ENCODE measurements around the gene CLEC11A. TPM values are rescaled to one million over a fixed set of nuclear protein-coding genes. Genes with fewer than 3 reads are reported as not detected.

The CLEC11A gene
- total RNA-seq = 4.0 and 4.3 TPM in 2 replicates

DNA sequence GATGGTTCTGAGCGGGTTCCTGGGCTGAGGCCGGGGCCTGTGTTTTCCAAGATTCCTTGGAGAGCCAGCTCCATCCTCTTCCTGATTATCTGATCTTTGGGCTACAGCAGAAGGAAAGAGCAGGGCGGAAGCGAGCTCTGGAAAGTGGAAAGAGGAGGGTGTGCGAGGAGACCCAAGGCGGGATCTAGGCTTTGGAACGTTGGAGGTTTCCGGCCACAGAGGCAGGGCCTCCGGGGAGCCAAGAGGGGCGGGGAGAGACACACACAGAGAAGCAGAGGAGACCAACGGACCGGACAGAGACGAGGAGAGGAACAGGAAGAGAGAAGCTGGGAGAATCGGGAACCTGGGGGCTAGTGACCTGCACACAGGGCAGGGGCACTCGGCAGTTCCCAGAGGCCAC is at the start of gene CLEC11A:
Gene CLEC11A (plus strand): TSS at position 296 of the 400 bp plus-strand sequence. CDS start 162 bp downstream, outside the sequence.
- DNase-seq (ENCODE audit: low read depth, low spot score) = no peak

DNA sequence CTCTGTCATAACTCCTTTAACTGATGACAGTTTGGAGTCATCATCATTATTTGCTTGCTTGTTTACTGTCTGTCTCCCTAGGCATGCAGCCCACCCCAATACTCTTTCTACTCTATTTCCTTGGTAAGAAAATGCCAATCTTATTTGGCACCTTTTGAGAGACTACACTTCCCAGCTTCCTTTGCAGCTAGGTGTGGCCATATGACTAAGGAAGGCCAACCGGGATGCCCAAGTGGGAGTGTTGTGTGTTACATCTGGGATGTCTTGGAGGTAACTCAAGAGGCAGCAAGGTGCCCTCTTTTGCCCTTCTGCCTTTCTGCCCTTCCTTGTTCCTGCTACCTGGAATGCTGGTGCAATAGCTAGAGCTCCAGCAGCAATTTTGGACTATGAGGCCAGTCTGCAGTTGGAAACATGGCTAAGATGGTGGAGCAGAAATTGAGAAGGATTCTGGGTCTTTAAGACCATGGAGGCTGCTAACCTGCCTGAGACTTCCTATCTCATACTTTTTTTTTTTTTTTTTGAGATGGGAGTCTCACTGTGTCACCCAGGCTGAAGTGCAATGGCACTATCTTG is 46.5 kb upstream of the CLEC11A start:
- no peak for DNase-seq (ENCODE audit: low read depth, low spot score)

DNA sequence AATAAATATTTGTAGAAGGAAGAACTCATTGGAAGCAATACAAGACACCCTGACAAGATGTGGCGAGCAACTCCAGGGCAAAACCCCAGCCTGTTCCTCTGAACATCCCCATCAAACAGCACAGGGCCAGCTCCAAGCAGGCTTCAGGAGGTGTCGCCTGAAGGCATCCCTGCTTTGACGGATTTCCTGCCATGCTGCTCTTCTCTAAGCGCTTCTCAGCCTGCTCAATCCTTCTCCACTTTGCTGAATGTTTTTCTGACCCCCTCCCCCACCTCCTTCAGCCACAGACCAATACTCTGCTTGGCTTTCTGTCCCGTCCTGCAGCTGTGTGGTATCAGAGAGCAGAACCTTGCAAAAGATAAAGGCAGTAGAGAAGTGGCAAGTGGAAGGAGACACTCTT is 45.5 kb upstream of the CLEC11A start:
- DNase-seq (ENCODE audit: low read depth, low spot score) = no peak

DNA sequence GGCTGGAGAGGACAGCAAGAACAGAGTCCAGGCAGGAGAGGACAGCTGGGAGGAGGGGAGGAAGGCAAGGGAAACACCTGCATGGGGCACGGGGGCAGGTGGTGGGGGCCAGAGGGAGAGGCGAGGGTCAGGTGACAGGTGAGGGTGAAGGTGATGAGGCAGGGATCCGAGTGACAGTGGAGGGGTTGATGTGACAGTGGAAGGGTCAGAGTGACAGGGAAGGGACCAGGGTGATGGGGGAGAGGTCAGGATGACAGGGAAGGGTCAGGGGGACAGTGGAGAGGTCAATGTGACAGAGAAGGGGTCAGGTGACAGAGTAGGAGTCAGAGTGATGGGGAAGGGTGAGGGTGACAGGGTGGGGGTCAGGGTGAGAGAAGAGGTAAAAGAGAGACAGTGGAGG is 44.8 kb upstream of the CLEC11A start:
- no peak for DNase-seq (ENCODE audit: low read depth, low spot score)

- peak; percentile 30 for DNase-seq (ENCODE audit: low read depth, low spot score)
These were observed 43.7 kb upstream of the CLEC11A start for GRCh38 chr19:50679177-50680125.

- DNase-seq (ENCODE audit: low read depth, low spot score) = no peak
These were observed 36.7 kb upstream of the CLEC11A start for GRCh38 chr19:50686310-50687032.

DNA sequence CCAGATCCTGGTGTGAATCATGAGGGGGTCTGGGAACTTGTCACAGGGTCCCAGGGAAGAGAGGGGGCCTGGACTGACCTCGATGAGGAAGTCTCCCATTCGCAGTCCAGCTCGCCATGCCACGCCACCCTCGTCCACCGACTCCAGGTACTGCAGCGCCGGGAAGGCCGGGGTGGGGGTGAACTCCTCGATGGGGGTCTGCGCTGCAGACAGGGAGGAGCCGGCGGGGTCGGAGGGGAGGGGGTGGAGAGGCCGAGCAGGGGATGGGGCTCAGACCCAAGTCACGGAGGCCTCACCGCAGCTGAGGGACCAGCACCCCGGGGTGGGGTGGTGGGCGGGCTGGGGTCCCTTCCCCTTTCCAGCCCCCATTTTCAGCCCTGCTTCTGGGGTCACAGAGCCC is 34.4 kb upstream of the CLEC11A start:
- no peak for DNase-seq (ENCODE audit: low read depth, low spot score)

- no peak for DNase-seq (ENCODE audit: low read depth, low spot score)
These were observed 32.7 kb upstream of the CLEC11A start for GRCh38 chr19:50690439-50690838.

DNA sequence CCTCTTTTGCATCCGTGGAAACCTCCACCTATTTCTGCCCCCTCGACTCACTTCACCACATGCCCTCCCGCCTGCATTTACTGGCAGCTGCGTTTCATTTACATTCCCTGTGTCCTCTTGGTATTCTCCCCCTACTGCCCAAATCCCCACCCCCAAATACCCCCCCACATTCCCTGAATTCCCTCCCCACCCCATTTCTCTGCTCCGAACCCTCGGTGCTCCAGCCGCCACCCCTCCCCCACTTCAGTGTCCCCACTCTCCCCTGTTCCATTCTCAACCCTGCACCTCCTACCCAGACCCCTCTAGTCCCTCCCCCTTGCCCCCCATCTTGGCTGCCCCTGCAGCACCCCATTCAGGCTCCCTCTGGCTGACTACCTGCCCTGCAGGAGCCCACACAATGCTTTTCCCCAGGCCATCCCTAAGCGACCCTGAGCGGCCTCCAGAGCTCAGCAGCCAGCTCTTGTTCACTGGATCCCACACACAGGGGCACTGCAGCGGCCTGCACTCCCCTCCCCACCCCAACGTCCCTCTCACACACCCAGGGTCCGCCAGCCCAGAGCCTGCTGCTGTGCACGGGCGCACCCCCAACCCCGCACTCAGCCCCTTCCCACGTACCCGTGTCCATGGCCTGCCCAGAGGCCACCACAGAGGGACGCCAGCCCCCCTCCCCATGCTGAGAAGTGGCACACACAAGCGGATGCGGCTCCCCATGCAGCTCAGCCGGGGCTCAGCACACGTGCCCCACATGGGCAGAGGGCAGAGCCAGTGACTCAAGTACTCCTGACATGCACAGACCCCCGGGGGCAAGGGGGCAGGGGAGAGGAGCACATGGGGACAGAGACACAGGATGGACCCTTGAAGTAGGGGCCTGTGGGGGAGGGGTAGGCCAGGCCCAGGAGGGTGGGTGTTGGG is 29.8 kb upstream of the CLEC11A start:
- no peak for DNase-seq (ENCODE audit: low read depth, low spot score)

DNA sequence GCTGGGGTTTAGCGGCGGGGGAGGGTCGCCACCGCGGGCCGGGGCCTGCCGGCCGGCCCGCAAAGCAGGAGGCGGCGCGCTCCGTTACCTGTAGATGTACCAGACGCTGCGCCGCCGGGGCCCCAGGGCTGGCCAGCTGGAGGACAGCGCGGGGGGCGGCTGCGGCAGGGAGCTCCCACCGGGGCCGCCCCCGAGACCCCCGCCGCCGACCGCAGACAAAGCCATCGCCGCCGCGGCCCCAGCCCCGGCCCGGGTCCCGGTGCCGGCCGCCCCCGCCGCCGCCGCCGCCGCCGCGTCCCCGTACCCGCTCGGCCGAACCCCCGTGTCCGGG is 28.4 kb upstream of the CLEC11A start:
- no peak for DNase-seq (ENCODE audit: low read depth, low spot score)

GRCh38 chr19:50695251-50696093 is 27.7 kb upstream of the CLEC11A start:
- no peak for DNase-seq (ENCODE audit: low read depth, low spot score)

DNA sequence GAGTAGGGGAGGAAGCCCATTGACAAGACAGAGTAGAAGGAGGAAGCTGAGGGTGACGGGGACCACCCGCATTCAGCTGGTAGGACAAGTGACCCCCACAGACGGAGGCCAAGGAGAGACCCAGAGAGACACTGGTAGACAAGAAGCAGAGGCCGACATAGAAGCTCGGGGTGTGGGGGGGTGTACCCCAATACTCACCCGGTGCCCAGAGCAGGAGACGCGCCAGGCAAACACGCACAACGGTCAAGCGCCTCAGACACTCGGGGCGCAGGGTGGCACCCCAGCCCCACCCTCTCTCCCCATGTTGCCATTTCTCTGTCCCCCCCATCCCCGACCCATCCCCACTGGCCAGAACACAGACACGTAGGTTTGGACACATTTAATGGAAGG is 27.1 kb upstream of the CLEC11A start:
- DNase-seq (ENCODE audit: low read depth, low spot score) = no peak

DNA sequence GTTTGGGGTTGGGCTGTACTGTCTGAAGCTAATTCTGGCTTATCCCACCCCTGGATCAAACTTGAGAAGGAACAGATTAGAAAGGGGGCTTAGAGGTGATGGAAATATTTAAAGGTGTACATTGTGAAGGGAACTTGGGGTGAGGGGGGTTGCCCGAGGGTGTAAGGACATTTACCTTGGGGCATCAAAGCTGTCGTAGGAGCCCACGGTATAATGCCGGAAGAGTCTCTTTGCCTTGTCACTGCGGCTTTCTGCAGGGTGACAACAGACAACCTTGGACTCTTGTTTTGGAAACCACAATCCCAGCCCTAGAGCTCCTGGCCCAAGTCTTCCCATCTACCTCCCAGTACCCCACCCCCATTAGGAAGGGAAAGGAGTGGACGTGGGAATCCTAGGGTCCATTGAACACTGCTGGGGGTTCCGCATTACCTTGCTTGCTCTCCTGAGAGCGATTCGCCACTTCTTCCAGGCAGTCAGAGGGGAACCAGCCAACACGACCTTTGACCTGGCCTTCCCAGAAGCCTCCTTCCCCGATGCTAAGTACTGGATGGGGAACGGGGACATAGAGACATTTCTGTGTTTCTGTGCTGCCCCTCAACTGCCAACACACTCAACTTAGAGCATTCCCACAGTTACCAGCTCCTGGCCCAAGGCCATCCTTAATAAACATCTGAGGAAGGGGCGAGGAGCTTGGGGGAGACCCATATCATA is 25.6 kb upstream of the CLEC11A start:
- DNase-seq (ENCODE audit: low read depth, low spot score) = no peak

DNA sequence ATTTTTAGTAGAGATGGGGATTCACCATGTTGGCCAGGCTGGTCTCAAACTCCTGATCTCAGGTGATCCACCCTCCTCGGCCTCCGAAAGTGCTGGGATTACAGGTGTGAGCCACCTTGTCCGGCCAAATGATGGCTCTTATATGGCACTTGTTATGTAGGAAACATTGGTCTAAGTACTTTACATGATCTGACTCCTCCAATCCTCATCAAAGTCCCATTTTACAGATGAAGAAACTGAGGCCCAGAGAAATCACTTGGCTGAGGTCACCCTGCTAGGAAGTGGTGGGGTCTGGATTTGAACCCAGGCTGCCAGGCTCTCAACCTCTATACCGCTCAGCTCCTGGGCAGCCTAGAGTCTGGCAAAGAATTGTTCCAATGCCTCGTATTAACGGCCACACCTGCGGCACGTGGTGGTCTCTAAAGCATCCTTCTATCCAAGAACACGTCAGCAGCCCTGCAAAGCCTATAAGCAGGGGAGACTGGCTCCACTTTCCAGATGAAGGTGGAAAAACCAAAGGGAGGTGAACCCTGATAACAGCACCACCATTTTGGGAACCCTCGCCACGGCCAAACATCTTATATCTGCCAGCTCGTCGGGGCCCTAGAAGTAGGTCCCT is 21.7 kb upstream of the CLEC11A start:
- DNase-seq (ENCODE audit: low read depth, low spot score) = no peak

DNA sequence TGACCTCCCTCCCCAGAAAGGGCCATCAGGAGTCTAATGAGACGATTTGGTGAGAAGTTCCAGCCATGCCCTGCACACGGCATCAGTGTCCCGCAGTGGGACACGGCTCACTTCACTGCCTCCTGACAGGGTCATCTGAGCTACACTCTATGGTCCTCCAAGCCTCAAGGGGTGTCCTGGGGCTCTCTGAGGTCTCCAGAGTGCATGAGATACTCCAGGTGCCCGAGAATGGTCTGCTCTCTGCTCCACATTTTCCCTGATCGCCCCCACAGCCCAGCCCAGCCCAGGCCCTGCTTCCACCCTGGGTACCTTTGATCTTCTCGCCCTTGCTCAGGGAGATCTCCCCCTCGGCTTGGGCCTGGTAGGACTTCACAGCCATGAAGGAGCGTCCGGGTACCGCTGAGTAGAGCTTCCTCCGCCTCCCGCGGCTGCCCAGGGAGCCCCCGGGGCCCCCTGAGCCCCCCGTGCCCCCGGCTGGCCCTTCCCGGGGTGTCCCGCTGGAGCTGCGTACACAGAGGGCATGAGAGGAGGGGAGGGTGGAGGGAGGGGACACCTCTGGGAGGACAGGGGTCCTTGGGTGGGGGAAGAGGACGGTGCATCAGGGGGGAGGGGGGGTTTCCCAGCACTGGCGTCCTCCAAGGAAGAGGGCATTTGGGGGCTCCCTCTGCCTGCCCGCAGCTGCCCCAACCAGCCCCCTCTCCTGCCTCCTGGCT is 20.9 kb upstream of the CLEC11A start:
- no peak for DNase-seq (ENCODE audit: low read depth, low spot score)

DNA sequence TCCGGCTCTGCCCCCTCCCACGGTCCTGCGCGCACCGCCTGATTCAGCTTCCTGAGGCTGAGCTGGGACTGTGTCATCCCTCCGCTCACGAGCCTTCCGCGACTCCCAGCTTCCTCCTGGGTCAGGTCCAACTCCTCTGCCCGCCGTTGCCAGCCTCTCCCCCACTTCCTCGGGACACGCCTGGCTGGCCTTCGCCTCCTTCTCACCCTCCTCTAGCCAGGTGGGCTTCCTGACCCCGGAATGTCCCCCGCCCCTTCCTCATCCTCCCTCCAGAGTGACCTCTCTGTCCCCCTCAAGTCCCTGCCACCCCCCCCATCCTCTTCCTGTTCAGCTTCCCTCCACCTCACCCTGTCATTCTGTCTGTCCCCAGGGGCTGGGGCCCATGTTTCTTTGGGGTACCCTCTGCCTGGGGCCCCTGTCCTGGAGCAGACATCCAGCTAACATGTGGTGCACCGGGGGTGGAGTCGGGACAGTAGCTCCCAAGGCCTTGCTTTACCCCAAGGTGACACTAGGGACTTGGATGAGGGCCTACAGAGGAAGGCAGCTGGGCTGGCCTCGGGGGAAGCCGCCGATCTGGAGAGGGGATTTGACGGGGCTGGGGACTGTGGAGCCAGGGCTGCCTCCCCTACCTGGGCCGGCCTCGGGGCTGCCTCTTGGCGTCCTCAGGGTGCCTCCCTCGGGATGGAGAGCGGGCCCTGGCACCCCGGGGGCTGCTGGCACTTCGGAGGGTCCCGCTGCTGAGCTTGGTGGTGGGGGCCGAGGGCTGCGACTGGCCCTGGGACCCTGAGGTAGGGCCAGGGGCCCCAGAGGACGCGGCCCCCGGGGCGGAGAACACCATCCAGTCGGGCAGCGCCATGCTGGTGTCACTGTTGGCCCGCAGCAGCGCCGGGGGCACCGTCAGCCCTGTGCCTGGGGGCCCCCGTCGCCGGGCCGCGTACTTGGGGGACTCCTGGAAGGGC is 20.0 kb upstream of the CLEC11A start:
- DNase-seq (ENCODE audit: low read depth, low spot score) = no peak
